NCI-H1105 treated with DMSO at 0.1 percent for 48 hours (cell line): ENCODE data around the gene CDHR3.
"Not testable (repeated sequence)": the region's sequence is repeated elsewhere in the genome, so short reads cannot be mapped to it uniquely, and the experiment has no call there.

Source experiments
- DNase-seq: peaks from one replicate; lab custom pipeline; 2025; lab: John Stamatoyannopoulos, UW

The CDHR3 gene

GRCh38 chr7:105971845-105972244 lies 8.8 kb downstream of the CDHR3 start:
- no peak for DNase-seq

- DNase-seq = no peak
Measured at GRCh38 chr7:105972276-105972675, 9.2 kb downstream of the CDHR3 start.

- DNase-seq = no peak
Measured at GRCh38 chr7:105974471-105974870, 11.4 kb downstream of the CDHR3 start.

GRCh38 chr7:105975770-105976417 lies 12.8 kb downstream of the CDHR3 start:
- DNase-seq = no peak

GRCh38 chr7:105976868-105977267 lies 13.8 kb downstream of the CDHR3 start:
- no peak for DNase-seq

GRCh38 chr7:105978035-105978434 lies 15.0 kb downstream of the CDHR3 start:
- no peak for DNase-seq

GRCh38 chr7:105978974-105979373 lies 15.9 kb downstream of the CDHR3 start:
- DNase-seq = no peak

GRCh38 chr7:105979405-105979804 lies 16.3 kb downstream of the CDHR3 start:
- DNase-seq = no peak

- DNase-seq = peak; percentile 73
Measured at GRCh38 chr7:105980645-105981396, 17.8 kb downstream of the CDHR3 start.

GRCh38 chr7:105982388-105982787 lies 19.3 kb downstream of the CDHR3 start:
- peak; percentile 15 for DNase-seq

GRCh38 chr7:105984808-105985207 lies 21.7 kb downstream of the CDHR3 start:
- DNase-seq = not testable (repeated sequence)

- DNase-seq = peak; percentile 48
Measured at GRCh38 chr7:105985229-105985628, 22.2 kb downstream of the CDHR3 start.

GRCh38 chr7:105985672-105986215 lies 22.7 kb downstream of the CDHR3 start:
- no peak for DNase-seq

GRCh38 chr7:105987046-105987445 lies 24.0 kb downstream of the CDHR3 start:
- DNase-seq = peak; percentile 76

- DNase-seq = no peak
Measured at GRCh38 chr7:105988276-105988675, 25.2 kb downstream of the CDHR3 start.

GRCh38 chr7:105989191-105989590 lies 26.1 kb downstream of the CDHR3 start:
- DNase-seq = no peak

- DNase-seq = no peak
Measured at GRCh38 chr7:105989686-105990085, 26.6 kb downstream of the CDHR3 start.

- no peak for DNase-seq
Measured at GRCh38 chr7:105990141-105990540, 27.1 kb downstream of the CDHR3 start.

- DNase-seq = no peak
Measured at GRCh38 chr7:105990727-105991453, 27.8 kb downstream of the CDHR3 start.

GRCh38 chr7:105992905-105993304 lies 29.8 kb downstream of the CDHR3 start:
- DNase-seq = no peak

GRCh38 chr7:105996860-105997737 lies 34.0 kb downstream of the CDHR3 start:
- no peak for DNase-seq

- DNase-seq = no peak
Measured at GRCh38 chr7:105999256-105999655, 36.2 kb downstream of the CDHR3 start.
